Loucy (cell line): Measurements from ENCODE around the gene TMEM132C.

Experiments used
- H2AFZ ChIP-seq: fragments of 200-600 bp; sonication (generic); 2 replicates; pipeline ENCODE4 v1.6.0; 2016; ENCODE audit warnings: antibody characterized with exemption, mild to moderate bottlenecking, low read length, moderate library complexity
- H3F3A ChIP-seq: fragments of 200-600 bp; 2 replicates; pipeline ENCODE4 v1.6.0; 2016; ENCODE audit warnings: antibody characterized with exemption, low read depth, mild to moderate bottlenecking
- H3K27me3 ChIP-seq: fragments of 200-600 bp; sonication (generic); 2 replicates; pipeline ENCODE4 v1.6.1; 2014; ENCODE audit warnings: low read length, mild to moderate bottlenecking; ENCODE audit not compliant: insufficient read depth, poor library complexity, severe bottlenecking
- H3K36me3 ChIP-seq: fragments of 200-600 bp; sonication (generic); 2 replicates; pipeline ENCODE4 v1.6.1; 2016; ENCODE audit warnings: low read length; ENCODE audit not compliant: insufficient read depth
- H3K4me1 ChIP-seq: fragments of 200-600 bp; sonication (generic); 2 replicates; pipeline ENCODE4 v1.5.1; 2014; ENCODE audit warnings: low read length, mild to moderate bottlenecking; ENCODE audit not compliant: insufficient read depth, poor library complexity, severe bottlenecking
- H3K4me2 ChIP-seq: fragments of 200-600 bp; sonication (generic); 2 replicates; pipeline ENCODE4 v1.6.0; 2014; ENCODE audit warnings: antibody characterized with exemption, low read length, low read depth, mild to moderate bottlenecking; ENCODE audit not compliant: poor library complexity, severe bottlenecking
- H3K4me3 ChIP-seq: fragments of 200-600 bp; sonication (generic); 2 replicates; pipeline ENCODE4 v1.5.1; 2014; ENCODE audit warnings: low read length, mild to moderate bottlenecking, mixed read lengths; ENCODE audit not compliant: poor library complexity, severe bottlenecking
- H3K79me2 ChIP-seq: fragments of 200-600 bp; sonication (generic); 2 replicates; pipeline ENCODE4 v1.6.1; 2014; ENCODE audit warnings: low read length; ENCODE audit not compliant: insufficient read depth
- H3K9ac ChIP-seq: fragments of 200-600 bp; sonication (generic); 2 replicates; pipeline ENCODE4 v1.6.0; 2014; ENCODE audit warnings: mild to moderate bottlenecking, low read depth, low read length, moderate library complexity; ENCODE audit not compliant: poor library complexity, severe bottlenecking
- H3K9me2 ChIP-seq: fragments of 200-600 bp; sonication (generic); replicated peaks from 2 replicates; pipeline ENCODE4 v1.6.1; 2016; ENCODE audit warnings: low read depth, low read length, mixed read lengths
- H3K9me3 ChIP-seq: fragments of 200-600 bp; sonication (generic); 2 replicates; pipeline ENCODE4 v1.6.1; 2014; ENCODE audit warnings: mild to moderate bottlenecking, antibody characterized with exemption, low read length, low read depth; ENCODE audit not compliant: insufficient read depth
- H4K20me1 ChIP-seq: fragments of 200-600 bp; sonication (generic); 2 replicates; pipeline ENCODE4 v1.6.0; 2014; ENCODE audit warnings: antibody characterized with exemption, low read length, mild to moderate bottlenecking; ENCODE audit not compliant: insufficient read depth, poor library complexity, severe bottlenecking
- EZH2phosphoT487 ChIP-seq: fragments of 200-600 bp; IDR thresholded peaks from 2 replicates; pipeline ENCODE4 v1.6.1; 2018; ENCODE audit warnings: antibody characterized with exemption, mild to moderate bottlenecking, moderate library complexity, borderline replicate concordance
- TF ChIP-seq, protein P1 (sequence below): fragments of 200-600 bp; sonication (generic); conservative IDR thresholded peaks from 2 replicates; pipeline ENCODE4 v1.5.1; 2014; ENCODE audit warnings: mild to moderate bottlenecking, antibody characterized with exemption, low read length

The TMEM132C gene

DNA sequence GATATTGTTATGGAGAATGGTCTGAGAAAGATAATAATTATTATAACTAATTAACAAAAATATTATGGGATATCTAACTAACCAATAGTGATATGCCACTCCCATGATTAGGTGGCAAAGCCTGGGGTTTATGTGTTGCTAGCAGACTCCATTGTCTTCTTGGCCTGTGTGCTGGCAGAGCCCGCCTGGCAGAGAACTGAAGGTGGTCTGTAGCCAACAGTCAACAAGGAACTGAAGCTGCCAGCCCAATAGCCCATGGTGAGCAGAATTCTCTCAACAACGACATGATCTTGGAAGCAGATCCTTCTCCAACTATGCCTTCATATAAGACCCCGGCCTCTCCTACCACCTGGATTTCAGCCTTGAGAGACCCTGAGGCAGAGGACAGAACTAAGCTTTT is 298.0 kb downstream of the TMEM132C start:
- TF ChIP-seq, protein P1, sequence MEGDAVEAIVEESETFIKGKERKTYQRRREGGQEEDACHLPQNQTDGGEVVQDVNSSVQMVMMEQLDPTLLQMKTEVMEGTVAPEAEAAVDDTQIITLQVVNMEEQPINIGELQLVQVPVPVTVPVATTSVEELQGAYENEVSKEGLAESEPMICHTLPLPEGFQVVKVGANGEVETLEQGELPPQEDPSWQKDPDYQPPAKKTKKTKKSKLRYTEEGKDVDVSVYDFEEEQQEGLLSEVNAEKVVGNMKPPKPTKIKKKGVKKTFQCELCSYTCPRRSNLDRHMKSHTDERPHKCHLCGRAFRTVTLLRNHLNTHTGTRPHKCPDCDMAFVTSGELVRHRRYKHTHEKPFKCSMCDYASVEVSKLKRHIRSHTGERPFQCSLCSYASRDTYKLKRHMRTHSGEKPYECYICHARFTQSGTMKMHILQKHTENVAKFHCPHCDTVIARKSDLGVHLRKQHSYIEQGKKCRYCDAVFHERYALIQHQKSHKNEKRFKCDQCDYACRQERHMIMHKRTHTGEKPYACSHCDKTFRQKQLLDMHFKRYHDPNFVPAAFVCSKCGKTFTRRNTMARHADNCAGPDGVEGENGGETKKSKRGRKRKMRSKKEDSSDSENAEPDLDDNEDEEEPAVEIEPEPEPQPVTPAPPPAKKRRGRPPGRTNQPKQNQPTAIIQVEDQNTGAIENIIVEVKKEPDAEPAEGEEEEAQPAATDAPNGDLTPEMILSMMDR, result no peak
- no peak for TF ChIP-seq EZH2phosphoT487
- H3K9ac ChIP-seq, result no peak overlapping the region

GRCh38 chr12:128567730-128568129 is 300.8 kb downstream of the TMEM132C start:
- H3K4me1 ChIP-seq, result no peaks in the 10 kb centered on the region
- no peak overlapping the region for H3K4me2 ChIP-seq
- no peaks in the 10 kb centered on the region for H4K20me1 ChIP-seq
- H2AFZ ChIP-seq, result no peak overlapping the region
- H3K9ac ChIP-seq, result no peak overlapping the region
- no peaks in the 10 kb centered on the region for H3K27me3 ChIP-seq
- no peak for TF ChIP-seq EZH2phosphoT487
- TF ChIP-seq, protein P1, result no peak
- H3K36me3 ChIP-seq, result no peaks in the 10 kb centered on the region
- H3K9me2 ChIP-seq, result no peaks in the 10 kb centered on the region
- H3F3A ChIP-seq, result no peaks in the 10 kb centered on the region
- H3K9me3 ChIP-seq, result peaks cover 10% of the 10 kb centered on the region; the same call in 1 of the 2 replicates
- H3K79me2 ChIP-seq, result no peaks in the 10 kb centered on the region
- no peak overlapping the region for H3K4me3 ChIP-seq

More for the DNA sequence above, 298.0 kb downstream of the TMEM132C start:
- no peaks in the 10 kb centered on the region for H4K20me1 ChIP-seq
- no peak overlapping the region for H3K4me3 ChIP-seq
- 0 out of 2 replicates have a peak, but pooled peaks cover 5% of the 10 kb centered on the region for H3K9me3 ChIP-seq
- H3K4me1 ChIP-seq, result no peaks in the 10 kb centered on the region
- H3K27me3 ChIP-seq, result no peaks in the 10 kb centered on the region
- no peaks in the 10 kb centered on the region for H3F3A ChIP-seq
- H3K79me2 ChIP-seq, result no peaks in the 10 kb centered on the region
- H3K36me3 ChIP-seq, result no peaks in the 10 kb centered on the region
- no peak overlapping the region for H3K4me2 ChIP-seq
- no peaks in the 10 kb centered on the region for H3K9me2 ChIP-seq
- H2AFZ ChIP-seq, result no peak overlapping the region

DNA sequence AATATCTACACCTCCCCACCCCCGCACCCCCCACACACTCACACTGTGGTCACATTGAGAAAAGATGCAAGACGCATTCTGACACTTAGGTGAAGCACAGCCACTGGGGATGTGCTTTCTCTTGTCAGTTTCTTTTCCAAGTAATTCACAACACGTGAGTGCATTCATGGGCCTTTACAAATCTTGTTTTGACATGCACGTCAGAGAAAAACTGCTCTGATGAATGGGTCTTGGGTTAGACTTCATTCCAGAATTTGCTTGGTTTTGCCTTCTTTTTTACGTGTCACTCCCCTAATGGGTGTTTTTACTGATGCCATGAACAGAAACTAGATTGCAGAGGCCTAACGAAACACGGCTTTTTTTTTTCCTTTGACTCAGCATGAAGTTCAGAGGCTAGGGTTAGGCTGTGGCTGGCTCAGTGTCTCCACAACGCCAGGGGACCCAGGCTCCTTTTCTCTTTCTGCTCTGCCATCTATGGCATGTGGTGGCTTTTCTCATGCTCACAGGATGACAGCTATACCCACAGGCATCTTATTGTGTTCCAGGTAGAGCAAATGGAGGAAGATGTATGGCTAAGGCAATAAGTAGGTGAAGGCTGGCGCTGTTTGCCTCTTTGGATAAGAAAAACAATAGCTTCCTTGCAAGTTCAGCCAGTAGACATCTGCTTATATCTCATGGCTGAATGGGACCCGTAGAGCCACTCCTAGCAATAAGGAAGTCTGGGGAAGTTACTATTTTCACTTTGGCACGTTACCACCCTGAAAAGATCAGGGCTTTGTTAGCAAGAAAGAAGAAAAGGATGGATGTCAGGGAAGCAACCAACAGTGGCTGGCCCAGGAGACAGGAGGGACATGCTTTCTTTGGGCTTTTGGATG is 303.5 kb downstream of the TMEM132C start:
- H3F3A ChIP-seq, result no peaks in the 10 kb centered on the region
- H3K9ac ChIP-seq, result no peak overlapping the region
- H3K79me2 ChIP-seq, result no peaks in the 10 kb centered on the region
- H3K9me3 ChIP-seq, result peaks cover 6% of the 10 kb centered on the region; the same call in 1 of the 2 replicates
- H3K4me3 ChIP-seq, result no peak overlapping the region
- TF ChIP-seq, protein P1, result no peak
- no peak overlapping the region for H3K4me2 ChIP-seq
- no peaks in the 10 kb centered on the region for H3K36me3 ChIP-seq
- no peaks in the 10 kb centered on the region for H3K9me2 ChIP-seq
- H3K4me1 ChIP-seq, result no peaks in the 10 kb centered on the region
- H4K20me1 ChIP-seq, result no peaks in the 10 kb centered on the region
- no peak overlapping the region for H2AFZ ChIP-seq
- no peaks in the 10 kb centered on the region for H3K27me3 ChIP-seq
